Epidermal melanocyte (primary cell): ENCODE measurements around the gene HHIP.

Source experiments
- DNase-seq: peaks from one replicate; pipeline ENCODE4 v3.0.0; 2011; ENCODE audit warnings: low spot score; ENCODE audit not compliant: insufficient read length

HHIP gene

DNA sequence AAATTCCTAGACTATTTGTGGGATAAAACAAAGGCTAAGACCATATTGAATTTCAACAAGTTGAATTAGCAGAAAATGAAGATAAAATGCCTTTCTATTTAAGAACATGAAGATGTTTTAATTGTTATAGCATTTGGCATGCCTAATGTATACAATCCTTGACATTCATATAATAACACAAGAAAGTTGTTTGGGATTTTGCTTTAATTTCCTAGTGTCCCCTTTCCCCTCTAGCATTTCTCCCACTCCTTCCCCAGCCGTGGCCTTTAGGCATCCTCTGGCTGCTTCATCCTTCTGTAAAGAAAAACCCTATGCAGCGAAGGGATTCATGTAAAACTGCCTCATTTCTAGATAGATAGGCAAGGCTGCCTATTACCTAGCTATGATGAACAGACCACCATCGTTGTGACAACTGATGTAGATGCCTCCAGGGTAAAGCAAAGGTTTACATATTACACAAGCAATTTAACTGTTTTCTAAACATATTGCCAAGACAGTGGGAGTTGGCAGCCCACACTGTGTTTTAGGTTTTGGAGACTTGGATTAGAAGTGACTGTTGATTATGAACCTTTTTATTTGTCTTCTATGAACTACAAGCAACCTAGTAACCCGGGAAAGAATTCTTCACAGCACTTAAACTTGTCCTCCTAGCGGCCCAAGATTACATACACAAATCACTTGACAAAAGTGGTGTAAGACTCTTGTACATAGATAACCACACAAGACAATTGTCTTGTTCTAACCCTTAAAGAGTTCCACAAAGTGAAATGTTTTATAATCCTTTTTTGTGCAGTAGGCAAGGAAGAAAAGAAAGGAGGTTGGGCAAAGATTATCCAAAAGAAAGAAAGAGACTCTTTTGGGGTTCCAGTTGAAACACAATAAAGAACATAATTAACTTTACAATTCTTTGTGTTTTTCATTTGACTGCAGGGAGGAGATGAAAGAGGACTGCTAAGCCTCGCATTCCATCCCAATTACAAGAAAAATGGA lies 59.9 kb downstream of the HHIP start:
- DNase-seq = no peak

- DNase-seq = no peak
Observed at GRCh38 chr4:144709159-144709558, 63.2 kb downstream of the HHIP start.

DNA sequence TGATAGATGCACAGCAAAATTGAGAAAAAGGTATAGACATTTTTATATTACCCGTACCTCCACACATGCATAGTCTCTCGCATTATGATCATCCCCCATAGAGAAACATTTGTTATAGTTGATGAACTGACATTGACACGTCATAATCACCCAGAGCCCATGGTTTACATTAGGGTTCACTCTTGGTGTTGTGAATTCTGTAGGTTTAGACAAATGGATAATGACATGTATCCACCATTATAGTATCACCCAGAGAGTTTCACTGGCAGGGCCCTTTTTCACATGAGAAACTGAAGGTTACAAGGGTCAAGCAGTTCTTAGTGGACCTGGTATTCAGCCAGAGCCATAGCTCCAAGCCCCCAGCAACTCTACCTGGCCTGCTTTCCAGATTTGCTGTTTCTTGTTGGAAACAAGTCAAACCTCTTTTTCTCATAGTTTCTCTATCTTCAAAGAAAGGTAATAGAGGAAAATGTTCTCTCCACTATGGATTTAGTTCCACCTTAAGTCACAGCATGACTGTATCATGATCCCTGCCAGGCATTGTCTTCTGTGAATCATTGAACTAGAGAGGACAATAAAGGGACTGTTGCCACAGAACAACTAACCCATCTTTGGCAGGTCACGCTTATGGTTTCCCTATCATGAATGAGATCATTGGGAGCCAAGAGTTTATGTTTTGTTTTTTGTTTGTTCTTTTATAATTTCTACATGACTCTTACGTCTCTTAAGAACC lies 64.0 kb downstream of the HHIP start:
- DNase-seq = no peak

- no peak for DNase-seq
Observed at GRCh38 chr4:144710526-144710912, 64.6 kb downstream of the HHIP start.

- DNase-seq = no peak
Observed at GRCh38 chr4:144711700-144712456, 65.9 kb downstream of the HHIP start.

- no peak for DNase-seq
Observed at GRCh38 chr4:144712775-144713174, 66.8 kb downstream of the HHIP start.

- DNase-seq = no peak
Observed at GRCh38 chr4:144714166-144714565, 68.2 kb downstream of the HHIP start.

DNA sequence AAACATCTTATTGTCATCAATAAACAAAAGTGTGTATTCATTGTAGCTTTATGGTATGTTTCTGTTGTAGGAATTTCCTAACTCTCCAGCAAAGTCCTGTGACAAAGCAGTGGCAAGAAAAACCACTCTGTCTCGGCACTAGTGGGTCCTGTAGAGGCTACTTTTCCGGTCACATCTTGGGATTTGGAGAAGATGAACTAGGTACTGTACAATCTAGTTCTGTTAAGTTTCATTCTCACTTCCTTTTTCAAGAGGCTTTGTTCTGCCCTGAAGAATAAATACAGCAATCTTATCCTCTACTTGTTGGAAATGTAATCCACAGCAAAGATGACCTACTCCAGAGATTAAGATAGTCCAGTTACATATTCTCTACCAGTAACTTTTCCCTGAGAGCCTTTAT lies 69.3 kb downstream of the HHIP start:
- DNase-seq = no peak

DNA sequence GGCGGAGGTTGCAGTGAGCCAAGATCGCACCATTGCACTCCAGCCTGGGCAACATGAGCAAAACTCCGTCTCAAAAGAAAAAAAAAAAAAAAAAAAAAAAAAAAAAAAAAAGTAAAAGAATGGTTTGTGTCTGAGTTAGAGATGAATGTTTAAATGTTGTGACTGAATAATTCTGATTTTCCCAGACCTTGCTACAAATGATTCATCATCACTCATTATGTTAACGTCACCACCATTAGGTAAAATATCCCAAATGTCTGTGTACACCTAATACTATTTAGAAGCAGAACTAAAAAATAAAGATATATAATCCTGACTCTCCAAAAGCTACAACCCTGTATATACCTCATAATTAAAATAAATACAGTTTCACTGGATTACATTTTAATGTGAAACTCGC lies 70.8 kb downstream of the HHIP start:
- DNase-seq = no peak

GRCh38 chr4:144718958-144719512 lies 73.1 kb downstream of the HHIP start:
- no peak for DNase-seq

GRCh38 chr4:144720491-144720890 lies 74.5 kb downstream of the HHIP start:
- no peak for DNase-seq

DNA sequence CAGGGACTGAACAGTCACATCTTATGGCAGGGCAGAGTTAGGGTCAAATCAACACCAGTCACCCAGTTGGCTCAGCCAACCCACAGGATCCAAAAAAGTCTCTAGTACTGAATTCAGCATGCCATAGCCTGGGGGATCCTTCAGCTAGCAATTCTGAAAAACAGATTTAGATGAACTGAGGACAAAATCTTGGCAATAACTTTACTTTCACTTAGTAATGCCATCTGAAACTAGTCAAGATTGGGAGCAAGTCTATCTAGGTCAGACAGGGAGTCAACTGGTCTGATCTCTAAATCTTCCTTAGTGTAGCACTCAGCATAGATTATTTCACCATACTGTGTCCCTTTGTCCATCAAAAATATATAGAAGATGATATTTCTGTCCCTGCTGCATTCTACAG lies 76.0 kb downstream of the HHIP start:
- DNase-seq = no peak

DNA sequence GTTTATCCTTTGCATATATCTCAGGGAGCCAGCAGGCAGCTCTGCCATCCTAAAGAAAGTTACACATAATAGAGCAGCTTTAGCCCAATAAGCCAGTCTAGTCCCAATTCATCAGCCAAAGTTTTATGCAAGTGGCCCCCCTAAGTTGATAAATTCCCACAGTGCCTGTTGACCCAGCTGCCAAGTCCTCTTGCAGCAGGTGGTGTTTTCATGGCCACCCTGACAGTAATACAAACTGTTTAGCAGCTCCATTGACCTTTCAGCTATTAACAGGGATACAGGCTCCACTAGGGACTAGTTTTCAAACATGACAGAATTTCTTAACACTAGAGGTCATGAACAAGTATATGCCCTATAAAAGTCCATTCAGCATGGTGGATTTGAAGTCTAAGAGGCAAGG lies 77.5 kb downstream of the HHIP start:
- no peak for DNase-seq

GRCh38 chr4:144729175-144729574 lies 83.2 kb downstream of the HHIP start:
- DNase-seq = no peak

DNA sequence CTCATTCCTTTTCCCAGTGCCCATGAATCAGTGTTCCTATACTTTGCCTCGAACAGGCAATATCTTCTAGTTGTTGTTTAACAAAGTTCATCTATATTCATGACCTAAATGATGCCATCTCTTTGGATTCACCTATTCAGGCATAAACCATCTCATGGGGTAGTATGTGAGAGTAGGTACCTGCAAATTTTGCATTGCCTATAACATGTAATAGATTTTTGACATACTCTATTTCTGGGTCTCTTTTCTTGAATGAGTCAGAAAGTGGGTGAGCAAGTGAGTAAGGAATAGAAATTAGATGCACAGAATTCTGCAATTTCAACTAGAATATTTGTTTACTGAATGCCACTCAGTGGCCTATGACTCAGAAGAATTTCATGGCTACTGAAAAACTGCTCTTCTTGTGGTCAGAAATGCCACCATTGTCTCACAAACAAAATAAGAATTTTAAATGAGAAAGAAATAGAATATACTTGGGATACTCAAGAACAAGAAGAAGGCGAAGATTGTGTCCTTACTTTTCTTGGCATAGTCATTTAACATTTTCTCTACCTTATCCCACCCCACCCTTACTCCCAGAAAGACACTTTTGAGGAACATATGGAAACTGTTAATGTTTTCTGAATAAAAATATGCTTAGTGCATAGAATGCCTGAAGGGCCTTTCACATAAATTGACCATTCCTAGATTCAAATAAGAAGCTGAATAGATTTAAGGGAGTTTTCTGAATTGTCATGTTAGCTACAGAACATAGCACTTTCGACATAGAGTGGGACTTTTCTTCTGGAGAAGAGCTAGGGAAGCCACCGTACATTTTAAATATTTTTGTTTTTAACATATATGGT lies 86.8 kb downstream of the HHIP start:
- DNase-seq = no peak

- no peak for DNase-seq
Observed at GRCh38 chr4:144733566-144733965, 87.6 kb downstream of the HHIP start.

- no peak for DNase-seq
Observed at GRCh38 chr4:144734522-144734921, 88.6 kb downstream of the HHIP start.

- no peak for DNase-seq
Observed at GRCh38 chr4:144738649-144739048, 92.7 kb downstream of the HHIP start.

DNA sequence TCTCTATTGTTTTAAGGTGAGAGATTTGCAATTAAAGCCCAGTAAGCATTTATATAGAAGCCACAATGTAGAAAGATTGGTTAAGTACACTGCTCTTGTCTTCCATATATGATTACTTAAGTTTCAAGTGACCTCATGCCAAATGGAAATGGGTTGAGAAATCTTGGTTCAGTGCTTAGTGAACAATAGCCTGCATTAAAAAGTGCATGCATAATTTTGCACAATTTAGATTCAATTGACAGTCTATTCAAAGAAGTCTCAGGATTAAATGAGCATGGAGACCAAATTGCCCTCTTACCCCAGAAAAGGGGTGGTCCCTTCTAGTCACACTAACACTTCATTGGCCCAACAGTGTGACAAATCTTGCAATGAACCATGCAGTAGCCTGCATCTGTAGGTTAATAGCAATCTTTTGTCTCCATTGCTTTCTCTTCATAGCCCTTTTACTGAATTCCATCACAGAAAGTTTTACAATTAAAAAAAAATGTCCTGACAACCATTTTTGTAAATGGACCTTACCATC lies 93.6 kb downstream of the HHIP start:
- no peak for DNase-seq

DNA sequence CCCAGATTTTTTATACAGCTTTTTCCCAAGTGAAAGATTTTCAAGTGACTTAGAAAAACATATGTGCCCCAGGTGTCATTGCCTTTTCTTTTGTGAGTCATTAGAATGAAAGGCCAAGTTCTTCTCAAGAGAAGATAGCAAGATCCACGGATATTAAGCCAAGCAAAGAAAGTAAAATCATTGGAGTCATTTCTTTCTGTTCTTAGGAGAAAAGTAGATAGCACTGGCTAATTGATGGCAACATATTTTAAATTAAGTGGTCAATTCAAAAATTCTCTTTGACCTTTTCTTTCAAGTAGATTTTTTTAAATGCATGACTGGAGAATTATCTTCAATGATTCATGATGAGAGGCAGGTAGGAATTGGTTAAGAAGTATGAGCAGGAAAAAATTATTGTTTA lies 94.4 kb downstream of the HHIP start:
- DNase-seq = no peak
